DMS 273 (cell line): ENCODE results near the gene BICDL1.

Source experiments
- DNase-seq: peaks from one replicate; lab custom pipeline; 2025; ENCODE audit not compliant: unreplicated experiment; lab: John Stamatoyannopoulos, UW

Gene BICDL1

DNA sequence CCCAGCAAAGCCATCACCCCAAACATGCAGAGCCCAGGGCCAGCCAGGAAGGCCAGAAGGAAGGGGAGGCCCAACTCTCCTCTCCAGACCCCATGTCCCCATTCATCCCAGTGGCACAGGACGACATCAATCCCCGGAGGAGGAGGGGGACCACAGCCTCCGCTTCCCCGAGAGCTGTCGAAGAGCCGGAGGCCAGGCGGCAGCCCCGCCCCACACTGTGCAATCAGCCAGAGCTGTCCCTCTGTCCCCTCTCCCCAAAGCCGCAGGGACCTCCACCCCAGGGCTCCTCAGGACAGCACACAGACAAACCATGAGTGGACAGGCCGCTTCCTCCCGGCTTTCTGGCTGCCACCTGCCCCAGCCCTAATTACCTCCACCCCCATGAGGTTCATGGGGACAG is 110.7 kb downstream of the BICDL1 start:
- DNase-seq, result no peak

DNA sequence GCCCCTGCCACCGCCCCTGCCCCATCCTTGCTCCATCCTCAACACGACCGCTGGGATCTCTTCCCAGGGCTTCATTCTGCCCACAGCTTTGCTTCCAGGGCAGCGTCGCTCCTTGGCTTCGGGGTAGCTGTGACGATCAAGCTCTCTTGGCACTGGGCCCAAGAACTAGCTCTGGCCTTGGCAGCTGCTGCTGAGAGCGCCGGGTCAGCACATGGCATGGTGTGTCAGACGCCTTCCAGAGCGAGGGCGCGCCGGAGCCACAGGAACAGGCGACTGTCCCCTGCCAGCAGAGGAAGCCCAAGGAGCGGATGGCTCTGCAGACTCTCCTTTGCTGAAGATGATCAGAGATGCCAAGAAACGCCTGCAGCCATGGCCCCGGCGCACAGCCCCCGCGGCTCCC is 111.6 kb downstream of the BICDL1 start:
- peak; percentile 18 for DNase-seq

- no peak for DNase-seq
These were observed 112.1 kb downstream of the BICDL1 start for GRCh38 chr12:120101182-120101581.

GRCh38 chr12:120101617-120102016 is 112.6 kb downstream of the BICDL1 start:
- DNase-seq, result no peak

GRCh38 chr12:120102189-120103043 is 113.4 kb downstream of the BICDL1 start:
- no peak for DNase-seq

- no peak for DNase-seq
These were observed 114.0 kb downstream of the BICDL1 start for GRCh38 chr12:120103044-120103338.

DNA sequence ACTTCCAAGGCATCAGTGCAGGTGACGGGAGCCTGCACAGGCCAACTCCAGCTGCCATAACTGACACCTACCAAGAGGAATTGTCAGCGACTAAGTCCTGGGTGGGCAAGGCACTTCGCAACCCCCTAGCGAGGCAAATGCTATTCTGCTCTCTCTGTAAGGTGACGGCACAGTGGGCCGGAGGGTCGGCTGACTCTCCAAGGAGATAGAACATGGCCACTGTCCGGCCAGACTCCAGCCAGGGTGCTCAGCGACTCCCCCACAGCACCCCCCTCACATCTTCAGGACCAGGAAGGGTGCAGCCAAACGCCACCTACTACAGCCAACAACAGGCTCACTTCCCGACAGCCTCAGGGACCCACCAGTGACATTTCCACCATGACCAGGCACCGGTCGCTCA is 114.3 kb downstream of the BICDL1 start:
- no peak for DNase-seq

DNA sequence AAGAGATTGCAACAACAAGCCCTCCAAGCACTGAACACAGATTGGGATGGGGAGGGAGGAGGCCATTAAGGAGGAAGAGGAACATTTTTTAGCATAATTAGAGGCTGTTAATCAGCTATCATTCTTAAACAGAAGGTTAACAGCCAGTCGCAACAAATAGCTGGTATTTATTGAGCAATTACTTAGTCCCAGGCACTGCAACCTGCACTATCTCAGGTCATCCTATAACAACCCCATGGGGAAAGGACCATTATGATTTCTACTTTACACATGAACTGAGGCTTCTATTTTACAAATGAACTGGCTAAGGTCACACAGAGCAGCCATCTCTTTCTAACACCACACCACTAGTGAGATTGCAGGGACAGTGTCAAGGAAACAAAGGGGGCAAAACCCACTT is 117.1 kb downstream of the BICDL1 start:
- no peak for DNase-seq

DNA sequence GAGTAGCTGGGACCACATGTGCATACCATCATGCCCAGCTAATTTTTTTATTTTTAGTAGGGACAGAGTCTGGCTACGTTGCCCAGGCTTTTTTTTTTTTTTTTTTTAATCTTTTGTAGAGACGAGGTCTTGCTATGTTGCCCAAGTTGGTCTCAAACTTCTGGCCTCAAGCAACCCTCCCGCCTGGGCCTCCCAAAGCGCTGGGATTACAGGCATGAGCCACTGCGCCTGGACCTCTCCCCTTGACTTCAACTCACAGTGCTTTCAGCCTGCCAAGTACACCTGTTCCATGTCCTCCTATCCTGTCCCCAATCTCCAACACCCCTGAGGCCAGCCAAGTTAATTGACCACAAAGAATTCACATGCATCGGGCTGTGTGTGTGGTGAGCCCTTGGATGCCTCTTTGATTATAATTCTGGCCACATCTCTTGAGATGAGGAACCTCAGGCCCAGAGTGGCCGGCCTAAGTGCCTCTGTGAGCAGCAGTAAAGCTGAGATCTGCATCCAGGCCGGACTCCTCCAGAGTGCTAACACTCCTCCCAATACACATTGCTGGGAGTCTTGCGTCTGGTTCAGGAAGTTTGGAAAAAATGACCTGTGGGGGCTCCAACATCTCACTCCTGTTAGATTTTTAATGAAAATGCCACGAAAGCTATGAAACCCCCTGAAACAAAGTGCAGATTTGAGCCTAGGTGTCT is 120.7 kb downstream of the BICDL1 start:
- DNase-seq, result no peak

DNA sequence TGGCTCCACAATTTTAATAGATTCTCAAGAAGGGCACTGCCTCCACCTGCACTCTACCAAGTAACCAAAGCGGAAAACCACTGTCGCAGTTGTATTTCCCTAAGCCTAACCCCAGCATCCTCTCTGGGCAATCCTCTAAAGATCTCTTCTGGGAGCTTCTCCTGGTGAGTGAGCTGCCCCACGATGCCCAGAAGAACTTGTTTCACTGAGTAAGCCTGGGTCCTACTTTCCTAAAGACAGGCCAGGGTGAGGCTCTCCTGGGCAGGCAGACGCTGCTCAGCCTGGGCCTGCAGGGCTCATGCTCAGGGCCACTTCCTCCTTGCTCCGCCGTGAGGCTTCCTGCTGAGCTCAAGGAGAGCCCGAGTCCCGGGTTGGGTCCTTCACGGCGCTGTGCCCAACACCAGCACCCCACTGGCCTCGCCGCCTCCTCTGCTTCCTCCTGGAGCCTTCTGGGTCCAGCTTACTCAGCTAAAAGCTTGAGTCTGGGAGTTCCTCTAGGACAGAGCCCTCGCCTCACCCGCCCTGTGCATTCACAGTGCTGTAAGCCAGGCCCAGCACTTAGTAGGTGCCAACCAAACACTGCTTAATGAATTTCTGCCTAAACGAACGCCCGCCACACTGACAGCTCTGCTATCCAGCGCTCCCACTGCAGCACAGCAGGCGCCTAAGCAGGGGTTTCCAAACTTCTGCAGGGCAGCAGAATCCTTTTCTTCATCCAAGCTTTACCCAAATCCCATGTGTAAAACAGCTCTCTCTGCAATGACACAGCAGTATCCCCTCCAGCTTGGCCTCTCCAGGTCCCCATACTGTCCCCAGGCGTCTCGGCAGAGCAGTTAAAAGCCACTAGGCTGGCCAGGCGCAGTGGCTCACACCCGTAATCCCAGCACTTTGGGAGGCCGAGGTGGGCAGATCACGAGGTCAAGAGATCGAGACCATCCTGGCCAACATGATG is 121.8 kb downstream of the BICDL1 start:
- DNase-seq, result no peak

GRCh38 chr12:120115066-120115465 is 126.0 kb downstream of the BICDL1 start:
- no peak for DNase-seq

- DNase-seq, result peak; percentile 60
These were observed 126.8 kb downstream of the BICDL1 start for GRCh38 chr12:120115692-120116440.

GRCh38 chr12:120116441-120116791 is 127.4 kb downstream of the BICDL1 start, which contains the start of gene RAB35:
Gene RAB35 (minus strand): TSS chr12:120116753. CDS start chr12:120116650, 103 bp downstream.
- DNase-seq, result no peak

DNA sequence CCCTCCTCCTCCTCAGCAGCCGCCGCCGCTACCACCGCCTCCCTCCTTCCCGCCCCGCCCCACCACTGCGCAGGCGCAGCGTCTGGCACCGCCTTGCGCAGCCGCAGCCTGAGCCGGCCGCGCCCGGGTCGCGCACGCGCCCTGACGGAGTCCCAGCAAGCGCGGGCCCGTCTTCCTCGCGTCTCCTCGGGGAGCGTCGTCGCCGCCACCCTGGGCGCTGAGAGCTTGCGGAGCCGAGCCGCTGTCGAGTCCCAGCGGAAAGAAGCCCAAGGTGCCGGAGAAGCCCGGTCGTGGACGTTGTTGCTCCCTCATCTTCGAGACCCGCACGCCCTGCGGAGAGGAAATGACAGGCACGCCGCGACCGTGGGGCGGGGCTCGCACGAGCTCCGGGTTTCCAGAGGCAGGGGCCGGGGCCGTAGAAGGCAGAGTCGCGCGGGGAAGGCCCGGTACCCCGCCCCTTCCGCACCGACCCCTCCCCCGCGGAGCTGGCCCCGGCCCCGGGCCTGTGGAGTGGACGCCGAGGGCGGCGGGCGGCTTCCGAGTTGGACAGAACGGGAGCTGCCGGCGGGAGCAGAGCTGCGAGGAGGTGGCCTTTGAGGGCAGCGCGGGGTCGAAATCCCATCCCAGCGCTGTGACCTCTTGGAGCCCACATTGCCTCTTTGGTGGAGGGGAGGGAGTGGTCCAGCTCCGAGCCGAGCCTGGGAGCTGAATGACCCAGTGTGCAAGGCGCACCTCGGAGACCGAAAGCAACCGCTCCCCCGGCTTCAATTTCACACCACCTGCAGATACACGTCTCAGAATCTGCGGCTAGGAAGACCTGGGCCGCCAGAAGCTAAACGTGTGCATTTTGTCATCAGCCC is 128.0 kb downstream of the BICDL1 start:
- DNase-seq, result peak; percentile 94

DNA sequence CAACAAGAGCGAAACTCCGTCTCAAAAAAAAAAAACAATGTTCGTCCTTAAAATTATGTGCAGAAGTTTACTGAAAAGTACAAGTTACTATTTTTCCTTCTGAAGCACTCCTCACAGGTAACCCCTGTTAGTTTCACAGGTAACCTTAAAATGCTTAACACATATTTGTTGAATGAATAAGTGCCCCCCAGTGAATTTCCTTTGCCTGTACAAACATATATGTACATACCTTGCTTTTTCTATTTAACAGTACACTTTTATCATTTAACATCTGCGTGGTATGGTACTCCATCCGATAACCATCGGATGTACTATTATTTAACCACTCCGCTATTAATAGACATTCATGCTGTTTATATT is 128.9 kb downstream of the BICDL1 start:
- DNase-seq, result no peak

- peak; percentile 14 for DNase-seq
These were observed 129.5 kb downstream of the BICDL1 start for GRCh38 chr12:120118321-120119061.

DNA sequence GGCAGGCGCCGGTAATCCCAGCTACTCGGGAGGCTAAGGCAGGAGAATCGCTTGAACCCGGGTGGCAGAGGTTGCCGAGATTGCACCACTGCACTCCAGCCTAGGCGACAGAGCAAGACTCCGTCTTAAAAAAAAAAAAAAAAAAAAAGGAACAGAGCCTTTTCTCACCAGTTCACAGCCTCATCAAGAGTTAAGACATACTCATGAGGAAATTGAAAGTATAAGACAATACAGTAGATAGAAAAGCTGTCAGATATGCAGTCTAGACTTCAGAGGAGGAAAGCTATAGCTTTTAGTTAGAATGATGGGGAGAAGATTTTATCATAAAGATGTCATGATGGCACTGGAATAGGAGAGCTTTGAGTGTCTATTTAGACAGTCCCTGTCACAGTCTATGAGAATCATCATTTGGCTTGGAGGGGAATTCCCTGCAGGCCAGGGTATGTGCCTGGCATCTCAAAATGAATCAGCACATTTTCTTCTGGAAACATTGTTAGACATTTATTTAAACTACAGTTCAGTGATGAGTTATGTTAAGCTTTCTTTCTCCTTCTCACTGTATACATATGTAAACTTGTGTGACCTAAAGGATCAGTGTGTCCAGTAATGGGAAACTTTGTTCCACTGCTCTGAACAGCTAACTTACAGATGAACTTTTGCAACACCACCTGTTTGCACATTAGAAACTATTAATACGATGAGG is 130.4 kb downstream of the BICDL1 start:
- DNase-seq, result no peak

DNA sequence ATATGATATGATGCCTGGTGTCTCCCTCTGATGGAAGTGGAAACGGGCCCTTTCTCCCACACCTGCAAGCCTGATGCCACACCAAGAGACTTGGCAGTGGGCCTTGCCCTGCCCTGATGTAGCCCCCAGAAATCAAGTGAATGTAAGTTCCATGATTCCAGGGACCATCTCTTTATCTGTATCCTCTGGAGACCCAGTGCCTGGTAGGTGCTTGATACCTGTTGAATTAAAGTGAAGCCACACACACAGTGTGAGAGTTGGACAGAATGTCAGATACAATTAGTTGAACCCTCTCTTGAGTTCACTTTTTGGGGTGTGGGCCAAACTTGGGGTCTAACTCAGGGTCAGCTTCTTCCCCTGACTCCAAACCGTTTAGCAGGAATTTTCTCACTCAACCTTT is 132.3 kb downstream of the BICDL1 start:
- no peak for DNase-seq
